Gastroesophageal sphincter (tissue), 3 donors: ENCODE data around the gene TANGO2.

Source experiments
- CTCF ChIP-seq, 4 experiments: fragments of 200-600 bp in 2 of 4; fragments of 450-650 bp in 2 of 4; sonication (generic) in 1 of 4; IDR thresholded peaks; one replicate each; pipeline ENCODE4 v1.5.1; 2017 to 2019; ENCODE audit warnings: antibody characterized with exemption in 4 of 4, mild to moderate bottlenecking in 2 of 4, moderate library complexity in 2 of 4
- EP300 ChIP-seq: sonication (generic); formaldehyde crosslinking; IDR thresholded peaks from one replicate; pipeline ENCODE4 v1.6.1; 2017; ENCODE audit warnings: antibody characterized with exemption, mild to moderate bottlenecking
- POLR2A ChIP-seq, 2 donors: fragments of 450-650 bp; IDR thresholded peaks; one replicate each; pipeline ENCODE4 v1.6.1; 2017; ENCODE audit warnings: antibody characterized with exemption in 2 of 2, mild to moderate bottlenecking in 2 of 2, moderate library complexity in 1 of 2
- POLR2AphosphoS5 ChIP-seq: sonication (generic); formaldehyde crosslinking; IDR thresholded peaks from one replicate; pipeline ENCODE4 v1.6.1; 2017; ENCODE audit warnings: antibody characterized with exemption

GRCh38 chr22:19986011-19986409 lies 34.9 kb upstream of the TANGO2 start:
- TF ChIP-seq CTCF (IDR thresholded peaks at IDR 0.05), result no peak
- TF ChIP-seq POLR2AphosphoS5, result no peak
- TF ChIP-seq POLR2A (IDR thresholded peaks at IDR 0.05), result no peak
- no peak for TF ChIP-seq EP300
